Peyer's patch (tissue), 4 donors: ENCODE data around the gene KRTAP9-1.
"Not testable (repeated sequence)": the region's sequence is repeated elsewhere in the genome, so short reads cannot be mapped to it uniquely, and the experiment has no call there.

ENCODE experiments used
- POLR2A ChIP-seq, 2 donors: fragments of 450-650 bp; IDR thresholded peaks; one replicate each; pipeline ENCODE4 v1.5.1; 2017; ENCODE audit warnings: antibody characterized with exemption in 2 of 2, mild to moderate bottlenecking in 2 of 2, moderate library complexity in 2 of 2
- TF ChIP-seq, protein P1 (sequence below), 6 experiments: fragments of 450-650 bp in 4 of 6; fragments of 200-600 bp in 2 of 6; sonication (generic) in 1 of 6; IDR thresholded peaks; one replicate each; pipeline ENCODE4 v1.5.1; 2017 to 2019; ENCODE audit warnings: antibody characterized with exemption in 6 of 6, mild to moderate bottlenecking in 3 of 6, moderate library complexity in 1 of 6

DNA sequence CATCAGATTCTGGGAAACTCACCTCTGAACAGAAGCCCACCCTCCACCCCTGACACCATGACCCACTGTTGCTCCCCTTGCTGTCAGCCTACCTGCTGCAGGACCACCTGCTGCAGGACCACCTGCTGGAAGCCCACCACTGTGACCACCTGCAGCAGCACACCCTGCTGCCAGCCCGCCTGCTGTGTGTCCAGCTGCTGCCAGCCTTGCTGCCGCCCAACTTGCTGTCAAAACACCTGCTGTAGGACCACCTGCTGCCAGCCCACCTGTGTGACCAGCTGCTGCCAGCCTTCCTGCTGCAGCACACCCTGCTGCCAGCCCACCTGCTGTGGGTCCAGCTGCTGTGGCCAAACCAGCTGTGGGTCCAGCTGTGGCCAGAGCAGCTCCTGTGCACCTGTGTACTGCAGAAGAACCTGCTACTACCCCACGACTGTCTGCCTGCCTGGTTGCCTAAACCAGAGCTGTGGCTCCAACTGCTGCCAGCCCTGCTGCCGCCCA, 37.0 kb downstream of the KRTAP9-1 start, which contains the start of gene KRTAP9-2:
- TF ChIP-seq, protein P1, sequence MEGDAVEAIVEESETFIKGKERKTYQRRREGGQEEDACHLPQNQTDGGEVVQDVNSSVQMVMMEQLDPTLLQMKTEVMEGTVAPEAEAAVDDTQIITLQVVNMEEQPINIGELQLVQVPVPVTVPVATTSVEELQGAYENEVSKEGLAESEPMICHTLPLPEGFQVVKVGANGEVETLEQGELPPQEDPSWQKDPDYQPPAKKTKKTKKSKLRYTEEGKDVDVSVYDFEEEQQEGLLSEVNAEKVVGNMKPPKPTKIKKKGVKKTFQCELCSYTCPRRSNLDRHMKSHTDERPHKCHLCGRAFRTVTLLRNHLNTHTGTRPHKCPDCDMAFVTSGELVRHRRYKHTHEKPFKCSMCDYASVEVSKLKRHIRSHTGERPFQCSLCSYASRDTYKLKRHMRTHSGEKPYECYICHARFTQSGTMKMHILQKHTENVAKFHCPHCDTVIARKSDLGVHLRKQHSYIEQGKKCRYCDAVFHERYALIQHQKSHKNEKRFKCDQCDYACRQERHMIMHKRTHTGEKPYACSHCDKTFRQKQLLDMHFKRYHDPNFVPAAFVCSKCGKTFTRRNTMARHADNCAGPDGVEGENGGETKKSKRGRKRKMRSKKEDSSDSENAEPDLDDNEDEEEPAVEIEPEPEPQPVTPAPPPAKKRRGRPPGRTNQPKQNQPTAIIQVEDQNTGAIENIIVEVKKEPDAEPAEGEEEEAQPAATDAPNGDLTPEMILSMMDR (IDR thresholded peaks at IDR 0.05) = not testable (repeated sequence)
- not testable (repeated sequence) for TF ChIP-seq POLR2A (IDR thresholded peaks at IDR 0.05)
